ENCODE data around the gene CHEK2.
A peak's percentile ranks its signal among the peaks of the same experiment; 100 is the strongest.
"Not testable (repeated sequence)": the region's sequence is repeated elsewhere in the genome, so short reads cannot be mapped to it uniquely, and the experiment has no call there.

Gene CHEK2

GRCh38 chr22:28741785-28742561 lies at the start of gene CHEK2, which contains the start of gene HSCB:
Gene CHEK2 (minus strand): TSS chr22:28741820. CDS start chr22:28734721, 7,099 bp downstream.
Gene HSCB (plus strand): TSS chr22:28742039. CDS start chr22:28742096, 57 bp downstream.
- peak; percentile 97 for DNase-seq

GRCh38 chr22:28791124-28791523 lies 49.5 kb upstream of the CHEK2 start:
- no peak for DNase-seq

DNA sequence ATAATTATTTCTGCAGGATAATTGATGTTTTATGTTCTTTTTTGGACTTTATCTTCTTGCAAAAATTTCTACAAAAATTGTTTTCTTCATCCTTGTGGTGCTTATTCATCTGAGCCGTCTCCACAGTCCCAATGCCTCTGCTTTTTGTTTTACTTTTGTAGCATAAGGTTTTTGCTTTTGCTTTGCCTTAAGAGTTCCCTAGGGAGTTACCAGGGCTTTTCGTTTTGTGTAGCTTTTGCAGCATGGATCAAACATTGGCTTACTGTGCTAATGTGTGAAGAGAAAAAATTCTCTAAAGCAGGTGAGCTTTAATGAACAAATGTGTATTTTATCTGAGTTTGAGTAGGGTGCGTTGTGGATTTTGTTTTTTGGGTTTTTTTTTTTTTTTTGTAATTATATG lies 47.0 kb upstream of the CHEK2 start:
- no peak for DNase-seq

DNA sequence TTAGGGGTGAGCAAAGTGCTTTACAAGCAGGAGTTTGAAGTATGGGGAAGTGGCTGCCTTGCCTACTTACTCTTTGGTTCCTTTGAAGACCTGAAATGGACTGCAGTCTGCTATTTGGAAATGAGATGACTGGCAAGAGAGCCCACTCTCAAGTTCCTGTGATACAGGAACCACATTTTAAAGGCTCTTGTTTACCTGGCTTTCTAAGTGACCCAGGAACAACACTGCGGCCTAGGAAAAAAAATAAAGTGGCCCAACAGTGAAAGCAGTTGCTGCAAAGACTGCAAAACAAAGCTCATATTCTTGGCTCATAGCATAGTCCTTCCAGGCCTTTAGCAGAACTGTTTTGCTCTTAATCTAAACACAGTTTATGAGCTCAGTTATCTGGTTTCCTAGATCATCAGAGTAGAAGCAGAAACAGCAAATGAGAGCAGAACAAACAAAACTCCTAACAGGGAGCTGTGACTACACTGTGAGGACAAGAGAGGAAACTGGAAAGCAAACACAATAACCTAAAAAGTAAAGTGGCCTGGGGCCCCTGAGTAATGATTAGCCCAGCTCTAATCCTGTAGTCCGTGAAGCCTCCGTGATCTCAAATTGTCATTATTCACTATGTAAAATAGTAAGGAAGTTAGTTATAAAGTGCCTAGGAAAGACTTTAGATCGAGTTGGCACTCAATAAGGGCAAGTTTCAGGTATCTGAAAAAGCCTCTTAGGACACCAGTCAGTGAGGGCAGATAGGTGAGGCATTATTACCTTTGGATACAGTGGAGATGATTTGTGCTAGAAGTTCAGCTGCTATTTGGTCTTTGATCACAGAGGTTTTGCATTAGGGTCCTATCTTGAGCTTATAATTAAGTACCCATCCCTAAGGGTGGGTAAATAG lies 42.4 kb upstream of the CHEK2 start:
- DNase-seq, result no peak

GRCh38 chr22:28780296-28780695 lies 38.7 kb upstream of the CHEK2 start:
- no peak for DNase-seq

DNA sequence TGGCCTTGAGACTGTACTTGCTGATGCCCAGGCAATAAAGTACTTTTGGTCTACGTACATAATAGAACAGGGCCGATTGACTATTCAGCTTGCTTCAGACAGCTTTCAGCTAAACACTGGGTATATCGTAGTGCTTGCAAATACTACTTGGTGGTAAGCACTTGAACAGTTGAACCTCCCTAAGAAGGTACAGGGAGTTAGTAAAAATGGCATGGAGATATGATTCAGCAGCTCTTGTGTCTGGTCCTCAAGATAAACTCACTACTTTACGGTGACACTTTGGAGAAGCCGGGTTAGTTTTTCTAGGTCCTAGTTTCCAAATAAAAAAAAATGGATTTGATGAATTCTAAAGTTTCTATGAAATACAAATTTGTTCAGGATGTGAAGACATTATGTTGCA lies 38.2 kb upstream of the CHEK2 start:
- no peak for DNase-seq

GRCh38 chr22:28774378-28774777 lies 32.8 kb upstream of the CHEK2 start:
- no peak for DNase-seq

DNA sequence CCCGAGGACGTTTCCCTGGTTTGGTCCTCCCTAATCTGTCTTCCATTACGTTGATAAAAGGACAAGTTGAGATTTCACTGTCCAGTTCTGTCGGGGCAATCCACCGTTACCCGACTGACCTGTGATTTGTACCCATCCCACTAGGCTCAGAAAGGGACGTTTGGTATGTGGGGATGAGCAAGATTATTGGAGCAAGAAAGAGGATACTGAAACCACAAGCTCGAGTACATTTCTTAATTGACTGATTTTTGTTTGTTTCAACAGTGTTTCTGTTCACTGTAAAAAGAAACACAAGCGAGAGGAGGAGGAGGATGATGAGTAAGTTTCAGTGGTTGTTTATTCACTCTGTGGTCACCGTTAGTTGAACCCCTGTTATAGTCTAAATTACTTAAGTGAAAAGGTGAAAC lies 31.8 kb upstream of the CHEK2 start:
- no peak for DNase-seq

- peak; percentile 94 for DNase-seq
Measured at GRCh38 chr22:28772633-28773460, 31.2 kb upstream of the CHEK2 start, which contains the start of gene CCDC117. Gene CCDC117 (plus strand): TSS chr22:28772695. CDS start chr22:28772850, 155 bp downstream.

- no peak for DNase-seq
Measured at GRCh38 chr22:28771195-28771791, 29.7 kb upstream of the CHEK2 start.

DNA sequence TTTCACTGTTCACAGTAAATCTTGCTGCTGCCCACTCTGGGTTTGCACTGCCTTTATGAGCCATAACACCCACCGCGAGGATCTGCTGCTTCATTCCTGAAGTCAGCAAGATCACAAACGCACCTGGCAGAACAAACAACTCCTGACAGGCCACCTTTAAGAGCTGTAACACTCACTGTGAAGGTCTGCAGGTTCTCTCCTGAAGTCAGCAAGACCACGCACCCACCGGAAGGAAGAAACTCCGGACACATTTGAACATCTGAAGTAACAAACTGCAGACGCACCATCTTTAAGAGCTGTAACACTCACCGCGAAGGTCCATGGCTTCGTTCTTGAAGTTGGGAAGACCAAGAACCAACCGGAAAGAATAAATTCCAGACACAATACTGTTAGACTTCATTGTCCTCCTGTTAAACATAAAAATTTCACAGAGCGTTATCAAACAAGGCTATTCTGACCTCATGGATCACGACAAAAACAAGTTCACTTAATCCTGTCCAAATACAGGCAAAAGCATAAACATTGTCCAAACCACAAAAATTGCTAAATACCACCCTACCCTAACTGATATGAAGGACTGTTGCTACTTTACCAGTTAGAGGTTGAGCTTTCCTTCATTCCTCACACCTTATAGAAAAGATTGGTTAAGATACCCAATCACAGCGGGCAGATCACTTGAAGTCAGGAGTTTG lies 27.9 kb upstream of the CHEK2 start:
- no peak for DNase-seq

DNA sequence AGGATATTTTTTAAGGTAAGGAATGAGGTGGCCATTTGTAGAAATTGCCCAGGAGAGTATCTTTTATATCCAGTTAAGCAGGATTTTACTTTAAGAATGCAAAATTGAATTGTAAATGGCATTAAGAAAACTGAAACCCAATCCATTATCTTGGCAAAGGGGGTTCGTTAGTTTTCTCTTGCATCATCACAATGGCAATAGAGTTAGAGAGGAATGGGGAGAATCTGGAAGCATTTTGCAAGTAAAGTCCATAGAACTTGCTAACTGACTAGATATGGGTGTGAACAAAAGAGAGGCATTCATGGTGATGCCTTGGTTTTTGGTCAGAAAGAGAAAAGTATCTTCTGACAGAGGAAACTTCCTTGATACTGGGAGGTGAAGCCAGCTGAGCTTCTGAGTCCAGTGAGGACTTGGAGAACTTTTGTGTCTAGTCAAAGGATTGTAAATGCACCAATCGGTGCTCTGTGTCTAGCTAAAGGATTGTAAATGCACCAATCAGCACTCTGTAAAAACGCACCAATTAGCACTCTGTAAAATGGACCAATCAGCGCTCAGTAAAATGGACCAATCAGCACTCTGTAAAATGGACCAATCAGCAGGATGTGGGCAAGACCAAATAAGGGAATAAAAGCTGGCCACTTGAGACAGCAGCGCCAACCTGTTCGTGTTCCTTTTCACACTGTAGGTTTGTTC lies 27.2 kb upstream of the CHEK2 start:
- DNase-seq, result no peak

GRCh38 chr22:28766628-28767027 lies 25.0 kb upstream of the CHEK2 start:
- DNase-seq, result no peak

DNA sequence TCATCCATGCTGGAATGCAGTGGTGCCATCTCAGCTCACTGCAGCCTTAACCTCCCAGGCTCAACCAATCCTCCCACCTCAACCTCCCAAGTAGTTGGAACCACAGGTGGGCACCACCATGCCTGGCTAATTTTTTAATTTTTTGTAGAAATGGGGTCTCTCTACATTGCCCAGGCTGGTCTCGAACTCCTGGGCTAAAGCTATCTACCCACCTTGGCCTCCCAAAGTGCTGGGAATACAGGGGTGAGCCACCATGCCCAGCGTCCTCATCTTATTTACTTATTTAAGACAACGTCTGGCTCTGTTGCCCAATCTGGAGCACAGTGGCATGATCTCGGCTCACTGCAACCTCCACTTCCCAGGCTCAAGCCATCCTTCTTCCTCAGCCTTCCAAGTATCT lies 20.4 kb upstream of the CHEK2 start:
- not testable (repeated sequence) for DNase-seq

DNA sequence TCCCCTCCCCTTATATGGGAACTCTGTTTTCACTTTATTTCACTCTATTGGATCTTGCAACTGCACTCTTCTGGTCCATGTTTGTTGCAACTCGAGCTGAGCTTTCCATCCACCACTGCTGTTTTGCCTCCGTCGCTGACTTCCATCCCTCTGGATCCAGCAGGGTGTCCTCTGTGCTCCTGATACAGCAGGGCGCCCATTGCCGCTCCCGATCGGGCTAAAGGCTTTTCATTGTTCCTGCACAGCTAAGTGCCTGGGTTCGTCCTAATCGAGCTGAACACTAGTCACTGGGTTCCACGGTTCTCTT lies 19.8 kb upstream of the CHEK2 start:
- no peak for DNase-seq

- no peak for DNase-seq
Measured at GRCh38 chr22:28759861-28760560, 18.4 kb upstream of the CHEK2 start.

DNA sequence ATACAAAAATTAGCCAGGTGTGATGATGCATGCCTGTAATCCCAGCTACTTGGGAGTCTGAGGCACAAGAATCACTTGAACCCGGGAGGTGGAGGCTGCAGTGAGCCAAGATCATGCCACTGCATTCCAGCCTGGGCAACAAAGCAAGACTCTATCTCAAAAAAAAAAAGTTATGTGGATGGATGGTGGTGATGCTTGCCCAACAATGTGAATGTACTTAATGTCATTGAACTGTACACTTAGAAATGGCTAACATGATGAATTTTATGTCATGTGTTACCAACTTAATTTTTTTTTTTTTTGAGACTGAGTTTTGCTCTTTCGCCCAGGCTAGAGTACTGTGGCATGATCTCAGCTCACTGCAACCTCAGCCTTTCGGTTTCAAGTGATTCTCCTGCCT lies 12.9 kb upstream of the CHEK2 start:
- DNase-seq, result not testable (repeated sequence)

GRCh38 chr22:28750471-28750881 lies 8.9 kb upstream of the CHEK2 start:
- no peak for DNase-seq

GRCh38 chr22:28743852-28744251 lies 2.2 kb upstream of the CHEK2 start:
- no peak for DNase-seq

DNA sequence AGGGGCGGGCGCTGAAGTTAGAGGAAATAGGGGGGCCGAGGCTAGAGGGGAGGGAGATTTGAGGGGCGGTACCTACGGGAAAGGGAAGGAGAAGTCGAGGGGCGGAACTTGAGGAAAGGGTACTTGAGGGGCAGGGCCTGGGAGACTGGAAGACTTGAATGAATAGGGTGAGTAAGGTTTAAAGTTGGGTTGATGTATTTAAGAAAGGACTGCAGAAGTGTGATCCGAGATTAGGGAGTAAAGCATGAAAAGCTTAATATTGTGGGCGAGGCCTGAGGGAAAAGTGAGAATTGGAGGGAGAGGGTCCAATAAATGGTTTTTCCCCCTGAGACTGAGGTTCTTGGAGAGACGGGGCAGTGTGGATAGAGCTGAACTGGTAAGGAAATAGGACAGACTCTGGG lies 942 bp upstream of the CHEK2 start:
- DNase-seq, result no peak
